HL-60 (cell line): ENCODE measurements around the gene LRRTM4.

Experiments used
- DNase-seq, 2 experiments: peaks; one replicate each; pipeline ENCODE4 v3.0.0-alpha.2; 2010 to 2020; ENCODE audit warnings: low read depth in 1 of 2, low spot score in 1 of 2
- H3K27ac ChIP-seq: fragments of 250-450 bp; sonication (Bioruptor Pico); replicated peaks from 2 replicates; pipeline ENCODE4 v1.5.1; 2020; ENCODE audit warnings: mild to moderate bottlenecking, moderate library complexity
- H3K27me3 ChIP-seq: fragments of 250-450 bp; sonication (Bioruptor Pico); 2 replicates; pipeline ENCODE4 v1.5.1; 2021; ENCODE audit warnings: mild to moderate bottlenecking, moderate library complexity; ENCODE audit not compliant: insufficient read depth, poor library complexity, severe bottlenecking
- H3K4me3 ChIP-seq: replicated peaks from 2 replicates; pipeline ENCODE4 v1.5.1; 2011; ENCODE audit warnings: mild to moderate bottlenecking, control low read depth, low read length; ENCODE audit not compliant: insufficient read depth
- CTCF ChIP-seq: IDR thresholded peaks from one replicate; pipeline ENCODE4 v1.5.1; 2011; ENCODE audit warnings: low read length, control low read depth, inconsistent platforms; ENCODE audit not compliant: insufficient read depth
- GABPA ChIP-seq: IDR thresholded peaks from 2 replicates; pipeline ENCODE4 v1.6.1; 2012; ENCODE audit warnings: low read depth
- POLR2AphosphoS5 ChIP-seq: IDR thresholded peaks from 2 replicates; pipeline ENCODE4 v1.6.1; 2012; ENCODE audit warnings: low read depth
- REST ChIP-seq: IDR thresholded peaks from 2 replicates; pipeline ENCODE4 v1.6.1; 2012; ENCODE audit warnings: low read depth; ENCODE audit not compliant: insufficient replicate concordance
- SPI1 ChIP-seq: IDR thresholded peaks from 2 replicates; pipeline ENCODE4 v1.6.1; 2012; ENCODE audit warnings: low read depth, mild to moderate bottlenecking, borderline replicate concordance

Gene LRRTM4

GRCh38 chr2:77566582-77566981, 44.4 kb upstream of the LRRTM4 start:
- Histone ChIP-seq H3K4me3 (no peak overlapping the region), H3K27ac (no peak overlapping the region), H3K27me3 (no peaks in the 10 kb centered on the region)
- no peak for DNase-seq
- no peak for TF ChIP-seq REST
- TF ChIP-seq CTCF = no peak
- TF ChIP-seq POLR2AphosphoS5 = no peak
- TF ChIP-seq SPI1 = no peak
- no peak for TF ChIP-seq GABPA

- no peak for DNase-seq
- no peak for TF ChIP-seq CTCF
- no peak for TF ChIP-seq GABPA
- no peak for TF ChIP-seq POLR2AphosphoS5
- TF ChIP-seq REST = no peak
- TF ChIP-seq SPI1 = no peak
- H3K27me3 ChIP-seq = no peaks in the 10 kb centered on the region
Measured at GRCh38 chr2:77566131-77566530, 44.0 kb upstream of the LRRTM4 start.

GRCh38 chr2:77552956-77553355, 30.8 kb upstream of the LRRTM4 start:
- Histone ChIP-seq H3K27me3 (no peaks in the 10 kb centered on the region), H3K27ac (no peak overlapping the region), H3K4me3 (no peak overlapping the region)
- DNase-seq = no peak
- TF ChIP-seq SPI1 (no peak), REST (no peak), POLR2AphosphoS5 (no peak), GABPA (no peak), CTCF (no peak)

More at GRCh38 chr2:77566131-77566530, 44.0 kb upstream of the LRRTM4 start:
- Histone ChIP-seq H3K4me3 (no peak overlapping the region), H3K27ac (no peak overlapping the region)
